Muscle of arm (tissue), 12 donors: ENCODE results near the gene DCDC1. TPM values are rescaled to one million over a fixed set of nuclear protein-coding genes. Genes with fewer than 3 reads are reported as not detected.

ENCODE experiments used
- DNase-seq: peaks from one replicate; pipeline ENCODE4 v3.0.0-alpha.2; 2013
- polyA plus RNA-seq, 12 donors: library from polyadenylated mRNA; unstranded; fragments of 120-200 nt; gene quantifications; one replicate each; pipeline ENCODE4 v1.2.1, GENCODE V29; 2013; ENCODE audit not compliant: insufficient read length in 12 of 12

The DCDC1 gene
- polyA plus RNA-seq, 12 donors: 0.13 to 0.97 (median 0.33) TPM; not detected in 2

DNA sequence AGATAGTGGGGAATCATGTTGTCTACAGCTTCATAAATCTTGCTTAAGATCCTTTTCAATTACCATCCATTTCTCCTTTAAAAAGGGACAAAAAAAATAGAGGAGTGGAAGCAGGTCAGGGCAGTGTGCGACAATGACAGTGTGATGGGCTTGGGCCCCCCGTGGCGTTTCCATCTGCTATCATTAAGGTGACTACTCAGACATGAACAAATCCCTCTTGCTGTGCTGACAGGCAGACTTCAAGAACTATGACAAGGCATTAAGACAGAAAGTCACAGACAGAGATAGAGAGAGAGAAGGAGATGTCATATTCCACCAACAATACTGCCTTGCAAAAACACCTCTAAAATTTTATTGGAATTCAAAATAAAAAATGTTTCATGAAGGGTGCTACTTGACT lies 263.2 kb downstream of the DCDC1 start:
- DNase-seq: no peak

DNA sequence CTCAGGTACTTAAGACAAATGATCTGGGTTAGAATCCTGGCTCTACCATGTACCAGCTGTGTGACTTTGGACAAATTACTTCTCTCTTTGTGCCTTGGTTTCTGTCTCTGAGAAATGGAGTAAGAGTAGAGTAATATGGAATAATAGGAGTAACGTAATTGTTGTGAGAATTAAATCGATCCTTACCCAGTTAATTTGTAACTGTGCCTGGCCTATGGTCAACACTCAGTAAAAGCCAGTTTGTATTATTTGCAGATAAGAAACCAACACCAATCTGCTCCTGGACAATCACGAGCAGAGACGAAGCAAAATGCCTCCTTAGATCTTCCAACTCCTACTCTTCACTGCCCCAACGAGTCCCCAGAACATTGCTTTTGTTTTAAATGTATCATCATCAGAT lies 266.7 kb downstream of the DCDC1 start:
- no peak for DNase-seq

DNA sequence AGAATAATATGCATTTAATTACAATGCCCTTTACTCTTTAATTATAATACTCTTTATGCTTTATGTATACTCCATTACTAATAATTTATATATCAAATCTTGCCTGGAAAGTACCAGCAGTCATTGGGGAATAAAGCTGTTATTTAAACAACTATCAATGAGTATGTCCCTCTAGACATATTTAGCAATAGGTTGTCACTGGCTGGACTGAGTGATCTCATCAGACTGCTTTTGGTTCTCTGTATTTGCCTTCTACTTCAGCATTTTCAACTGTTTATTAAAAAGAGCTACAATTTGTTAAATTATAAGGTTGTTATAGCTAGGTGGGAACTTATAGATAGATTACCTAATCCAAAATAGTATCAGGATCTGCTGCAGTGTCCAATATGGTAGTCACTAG lies 267.2 kb downstream of the DCDC1 start:
- no peak for DNase-seq

GRCh38 chr11:31096191-31096805 lies 273.2 kb downstream of the DCDC1 start:
- no peak for DNase-seq

DNA sequence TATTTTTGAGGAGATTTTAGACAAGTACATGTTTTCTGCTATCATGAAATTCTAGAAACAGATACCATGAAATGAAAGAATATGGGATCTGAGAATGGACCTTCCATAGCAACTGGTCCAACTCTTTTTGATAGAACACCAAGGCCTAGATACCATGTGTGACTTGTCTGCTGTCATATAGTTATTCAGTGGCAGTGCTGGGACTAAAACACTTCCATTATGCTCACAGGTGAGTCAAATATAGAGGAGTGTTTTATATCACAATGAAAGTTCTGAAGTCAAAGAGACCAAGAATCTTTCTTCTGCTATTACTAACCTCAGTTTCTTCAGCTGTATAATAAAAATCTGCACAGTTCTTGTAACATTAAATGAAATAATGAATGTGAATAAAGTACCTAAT lies 276.9 kb downstream of the DCDC1 start:
- no peak for DNase-seq

GRCh38 chr11:31089117-31089516 lies 280.4 kb downstream of the DCDC1 start:
- DNase-seq: no peak

GRCh38 chr11:31069447-31070205 lies 299.9 kb downstream of the DCDC1 start:
- no peak for DNase-seq

GRCh38 chr11:31060880-31061279 lies 308.7 kb downstream of the DCDC1 start:
- no peak for DNase-seq

- no peak for DNase-seq
Observed at GRCh38 chr11:31059529-31059928, 310.0 kb downstream of the DCDC1 start.

GRCh38 chr11:31050061-31050765 lies 319.3 kb downstream of the DCDC1 start:
- DNase-seq: no peak

DNA sequence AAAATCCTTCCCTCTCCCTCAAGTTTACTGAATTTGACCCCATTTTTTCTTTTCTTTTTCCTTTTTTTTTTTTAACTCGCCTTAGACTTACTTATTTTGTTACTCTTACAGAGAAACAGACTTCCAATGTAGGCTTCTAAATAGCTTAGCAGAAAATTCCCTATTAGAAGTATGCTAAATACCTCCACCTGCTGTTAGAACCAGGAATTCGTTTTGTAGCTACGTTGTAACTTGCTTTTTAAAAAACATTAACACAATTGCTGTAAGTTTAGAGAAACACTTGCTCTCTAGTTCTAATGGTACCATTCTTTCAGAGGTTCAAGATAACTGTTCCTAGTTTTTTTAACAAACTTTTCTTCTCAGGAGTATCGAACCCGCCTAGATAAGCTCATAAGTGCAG lies 324.2 kb downstream of the DCDC1 start:
- peak; percentile 1 for DNase-seq

GRCh38 chr11:31030138-31030792 lies 339.3 kb downstream of the DCDC1 start:
- DNase-seq: no peak

GRCh38 chr11:31026315-31026714 lies 343.2 kb downstream of the DCDC1 start:
- DNase-seq: no peak

DNA sequence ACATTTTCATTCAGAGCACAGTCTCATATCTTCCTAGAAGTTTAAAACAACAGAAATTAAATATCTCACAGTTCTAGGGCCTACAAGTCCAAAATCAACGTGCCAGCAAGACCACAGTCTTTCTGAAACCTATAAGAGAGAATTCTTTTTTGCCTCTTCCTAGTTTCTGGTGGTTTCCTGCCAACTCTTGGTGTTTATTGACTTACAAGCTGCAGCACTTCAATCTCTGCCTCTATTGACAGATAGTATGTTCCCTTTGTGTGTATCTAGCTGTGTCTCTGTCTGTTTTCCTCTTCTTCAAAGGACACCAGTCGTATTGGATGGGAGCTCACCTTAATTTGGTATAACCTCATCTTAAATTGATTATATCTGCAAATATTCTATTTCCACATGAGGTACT lies 347.5 kb downstream of the DCDC1 start:
- no peak for DNase-seq

- no peak for DNase-seq
Observed at GRCh38 chr11:31019786-31020185, 349.8 kb downstream of the DCDC1 start.

DNA sequence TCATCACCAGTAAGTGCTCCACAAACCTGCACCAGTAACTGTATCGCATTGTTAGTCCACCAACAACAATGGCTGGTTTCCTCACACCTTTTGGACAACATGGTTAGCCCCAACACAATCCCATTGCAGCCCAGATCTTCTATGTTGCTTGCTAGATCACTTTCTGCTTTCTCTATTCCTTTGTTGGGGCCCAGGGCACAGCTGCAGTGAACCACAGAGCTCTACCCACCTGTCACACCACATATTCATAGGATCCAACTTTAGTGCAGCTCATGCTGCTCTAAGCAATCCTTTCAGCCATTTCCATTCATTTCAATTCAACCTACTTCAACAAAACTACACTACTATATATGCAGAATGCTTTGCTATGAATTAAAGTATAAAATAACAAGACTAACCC lies 364.3 kb downstream of the DCDC1 start:
- DNase-seq: no peak

DNA sequence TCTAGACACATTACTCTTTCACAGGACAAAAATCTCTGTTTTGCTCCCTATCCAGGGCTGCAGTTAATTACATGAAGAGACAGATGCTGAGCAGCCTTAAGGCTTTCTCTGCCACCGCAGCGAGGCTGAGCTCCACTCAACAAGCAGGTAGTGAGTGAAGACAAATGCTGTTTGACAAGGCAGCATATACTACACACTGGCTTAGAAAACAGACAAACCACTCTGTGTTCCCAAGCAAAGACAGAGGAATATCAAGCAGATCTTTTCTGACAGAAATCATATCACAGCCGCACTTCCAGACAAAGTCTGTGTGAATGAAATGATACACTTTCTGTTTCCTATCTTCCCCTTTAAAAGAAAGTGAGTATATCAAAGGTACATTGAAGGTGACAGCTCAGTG lies 368.1 kb downstream of the DCDC1 start:
- no peak for DNase-seq

DNA sequence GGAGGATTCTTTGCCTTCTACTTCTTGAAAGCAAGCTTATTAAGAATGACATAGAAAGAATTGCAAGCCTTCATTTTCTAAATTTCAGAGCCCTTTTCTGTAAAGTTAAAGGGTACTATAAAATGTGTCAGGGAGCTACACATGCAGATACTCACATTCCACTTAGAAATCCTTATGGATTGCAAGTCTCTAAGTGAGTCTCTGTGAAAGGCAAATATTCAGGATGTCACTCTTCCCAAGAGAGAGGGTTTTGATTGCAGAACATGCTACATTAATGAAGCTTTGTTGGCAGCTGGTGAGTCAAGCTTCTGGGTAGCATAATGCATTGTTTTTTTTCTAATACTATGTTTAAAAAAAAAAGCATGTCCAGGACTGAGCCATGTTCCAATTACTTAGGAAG lies 369.2 kb downstream of the DCDC1 start:
- DNase-seq: no peak

GRCh38 chr11:30992513-30992849 lies 377.1 kb downstream of the DCDC1 start:
- DNase-seq: no peak

GRCh38 chr11:30991802-30992512 lies 377.6 kb downstream of the DCDC1 start:
- no peak for DNase-seq

DNA sequence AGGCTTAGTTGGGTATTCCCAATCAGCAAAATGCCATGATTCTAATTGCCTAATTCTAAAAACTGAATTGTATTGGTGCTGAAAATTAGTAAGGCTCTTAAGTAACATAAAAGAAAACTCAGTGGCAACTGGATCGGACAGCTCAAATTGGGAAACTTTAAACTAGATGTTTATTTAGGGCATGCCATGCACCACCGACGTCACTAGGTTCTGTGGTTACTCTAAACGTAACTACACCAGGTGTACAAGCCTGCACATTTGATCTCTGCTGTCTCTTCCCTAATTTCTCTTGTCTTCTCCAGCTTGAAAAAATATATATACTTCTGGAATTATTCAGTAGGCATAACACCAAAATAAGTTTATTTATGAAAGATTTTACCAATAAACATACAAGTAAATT lies 378.2 kb downstream of the DCDC1 start:
- no peak for DNase-seq
